GM12878 (cell line): ENCODE results near the gene SLC37A1. TPM values are rescaled to one million over a fixed set of nuclear protein-coding genes. Genes with fewer than 3 reads are reported as not detected.

ENCODE experiments used
- CBX3 ChIP-seq: fragments of 200-600 bp; sonication (generic); IDR thresholded peaks from 2 replicates; pipeline ENCODE4 v1.6.1; 2016; ENCODE audit warnings: low read depth, borderline replicate concordance
- DPF2 ChIP-seq: fragments of 450-650 bp; IDR thresholded peaks from 2 replicates; pipeline ENCODE4 v1.6.1; 2017; ENCODE audit warnings: mild to moderate bottlenecking
- FOXK2 ChIP-seq: fragments of 450-650 bp; IDR thresholded peaks from 2 replicates; pipeline ENCODE4 v1.6.1; 2017; ENCODE audit warnings: mild to moderate bottlenecking, moderate library complexity
- IKZF1 ChIP-seq: fragments of 450-650 bp; conservative IDR thresholded peaks from 2 replicates; pipeline ENCODE4 v1.6.1; 2017; ENCODE audit warnings: antibody characterized with exemption, mild to moderate bottlenecking
- MYC ChIP-seq: IDR thresholded peaks from 2 replicates; pipeline ENCODE4 v1.6.1; 2011; ENCODE audit warnings: mild to moderate bottlenecking, low read length, moderate library complexity, inconsistent platforms; ENCODE audit not compliant: insufficient read depth, insufficient replicate concordance, insufficient read length, severe bottlenecking
- NBN ChIP-seq: fragments of 450-650 bp; IDR thresholded peaks from 2 replicates; pipeline ENCODE4 v1.6.1; 2016
- NFIC ChIP-seq: IDR thresholded peaks from 2 replicates; pipeline ENCODE4 v1.6.1; 2012; ENCODE audit warnings: low read depth, mild to moderate bottlenecking, inconsistent platforms, low read length, moderate library complexity
- NFYB ChIP-seq: IDR thresholded peaks from 2 replicates; pipeline ENCODE4 v1.6.1; 2011; ENCODE audit warnings: low read depth, mild to moderate bottlenecking, low read length, improper control_type of control experiment, moderate library complexity; ENCODE audit not compliant: insufficient read depth
- RB1 ChIP-seq: fragments of 450-650 bp; formaldehyde crosslinking; IDR thresholded peaks from 2 replicates; pipeline ENCODE4 v1.6.1; 2017; ENCODE audit warnings: mild to moderate bottlenecking, borderline replicate concordance
- RELA ChIP-seq: fragments of 450-650 bp; IDR thresholded peaks from 2 replicates; pipeline ENCODE4 v1.8.0; 2014; ENCODE audit warnings: borderline replicate concordance; ENCODE audit not compliant: partially characterized antibody
- SIN3A ChIP-seq: IDR thresholded peaks from 2 replicates; pipeline ENCODE4 v1.6.1; 2012; ENCODE audit warnings: low read depth, low read length, improper control_type of control experiment
- ZSCAN29 ChIP-seq: fragments of 450-650 bp; IDR thresholded peaks from 2 replicates; pipeline ENCODE4 v1.6.1; 2017; ENCODE audit warnings: mild to moderate bottlenecking, moderate library complexity
- polyA plus RNA-seq, 11 experiments: library from polyadenylated mRNA; depleted of rRNA in 4 of 11; unstranded in 6 of 11; stranded (reverse) in 5 of 11; fragments of >200 nt; fragmentation: Nextera tagmentation in 4 of 11; fragmentation: Illumina TruSeq in 1 of 11; extraction: Ambion mirVana in 4 of 11; extraction: Trizol in 1 of 11; gene quantifications; 1 replicate in 1 of 11; 2 replicates in 10 of 11; pipeline versions ENCODE4 v1.2.1 to v1.2.3, GENCODE V29; 2011 to 2016; ENCODE audit warnings: inconsistent platforms in 2 of 11, missing spikeins in 2 of 11, low read depth in 1 of 11
- total RNA-seq, 4 experiments: library from RNA; depleted of rRNA in 3 of 4; stranded (reverse); fragments of >200 nt in 3 of 4; fragmentation: Illumina TruSeq in 1 of 4; extraction: Trizol in 1 of 4; gene quantifications; 2 replicates each; pipeline versions ENCODE4 v1.2.1 to v1.2.3, GENCODE V29; 2013 to 2021
- TF ChIP-seq, protein P1 (sequence below): IDR thresholded peaks from 2 replicates; pipeline ENCODE4 v1.6.1; 2012; ENCODE audit warnings: low read depth, low read length, improper control_type of control experiment
- TF ChIP-seq, protein P2 (sequence below): IDR thresholded peaks from 2 replicates; pipeline ENCODE4 v1.6.1; 2012; ENCODE audit warnings: improper control_type of control experiment, low read depth, low read length; ENCODE audit not compliant: insufficient replicate concordance
- TF ChIP-seq, protein P3 (sequence below): IDR thresholded peaks from 2 replicates; pipeline ENCODE4 v1.6.1; 2012; ENCODE audit warnings: low read length, inconsistent platforms
- TF ChIP-seq, protein P4 (sequence below): IDR thresholded peaks from 2 replicates; pipeline ENCODE4 v1.6.1; 2011; ENCODE audit warnings: mild to moderate bottlenecking, low read depth, low read length, moderate library complexity; ENCODE audit not compliant: insufficient replicate concordance
- TF ChIP-seq, protein P5 (sequence below): IDR thresholded peaks from 2 replicates; pipeline ENCODE4 v1.6.1; 2012; ENCODE audit warnings: low read depth, low read length, improper control_type of control experiment
- TF ChIP-seq, protein P6 (sequence below): fragments of 450-650 bp; IDR thresholded peaks from 2 replicates; pipeline ENCODE4 v1.6.1; 2014; ENCODE audit warnings: mild to moderate bottlenecking

SLC37A1 gene
- total and polyA plus RNA-seq, 10 of the 15 experiments (the other 5 are each of a cell fraction or from before 2014, with no cell fraction given), result 1.1 to 35.5 (median 24.4) TPM

DNA sequence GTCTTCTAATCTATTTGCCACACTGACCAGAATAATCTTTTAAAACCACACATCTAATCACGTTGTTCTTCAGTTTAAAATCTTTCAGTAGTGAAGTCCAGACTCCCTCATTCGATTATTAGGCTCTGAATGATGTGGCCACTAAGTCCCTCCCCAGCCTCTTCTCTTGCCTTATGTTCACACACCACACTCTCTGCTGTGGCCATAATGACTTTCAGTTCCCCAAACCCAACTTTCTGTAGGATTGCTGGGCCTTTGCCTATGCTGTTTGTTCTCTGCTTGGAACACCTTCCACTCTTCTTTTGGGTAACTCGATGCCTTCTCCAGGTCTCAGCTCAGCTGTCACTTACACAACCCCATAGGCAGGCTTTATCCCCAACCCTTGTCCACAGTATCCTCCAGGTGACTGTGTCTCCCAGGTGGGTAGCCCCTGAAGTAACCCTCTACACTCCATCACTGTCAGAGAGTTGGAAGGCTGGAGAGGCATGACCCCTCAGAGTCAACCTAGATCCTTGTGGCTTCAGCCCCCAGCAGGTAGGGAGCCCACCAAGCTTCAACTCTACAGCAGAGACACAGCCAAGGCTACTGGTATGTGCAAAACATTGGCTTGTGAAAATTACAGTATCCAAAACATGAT lies 8.4 kb upstream of the SLC37A1 start (continued):
- TF ChIP-seq, protein P1, sequence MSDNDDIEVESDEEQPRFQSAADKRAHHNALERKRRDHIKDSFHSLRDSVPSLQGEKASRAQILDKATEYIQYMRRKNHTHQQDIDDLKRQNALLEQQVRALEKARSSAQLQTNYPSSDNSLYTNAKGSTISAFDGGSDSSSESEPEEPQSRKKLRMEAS, result no peak
- TF ChIP-seq FOXK2 (no peak), CBX3 (no peak), SIN3A (no peak), RELA (no peak), RB1 (no peak), NBN (peak; percentile 86), DPF2 (peak; percentile 95), ZSCAN29 (no peak), NFIC (peak; percentile 65; the same call in 1 of the 2 replicates), MYC (no peak), NFYB (no peak), IKZF1 (peak; percentile 80)
- TF ChIP-seq, protein P2, sequence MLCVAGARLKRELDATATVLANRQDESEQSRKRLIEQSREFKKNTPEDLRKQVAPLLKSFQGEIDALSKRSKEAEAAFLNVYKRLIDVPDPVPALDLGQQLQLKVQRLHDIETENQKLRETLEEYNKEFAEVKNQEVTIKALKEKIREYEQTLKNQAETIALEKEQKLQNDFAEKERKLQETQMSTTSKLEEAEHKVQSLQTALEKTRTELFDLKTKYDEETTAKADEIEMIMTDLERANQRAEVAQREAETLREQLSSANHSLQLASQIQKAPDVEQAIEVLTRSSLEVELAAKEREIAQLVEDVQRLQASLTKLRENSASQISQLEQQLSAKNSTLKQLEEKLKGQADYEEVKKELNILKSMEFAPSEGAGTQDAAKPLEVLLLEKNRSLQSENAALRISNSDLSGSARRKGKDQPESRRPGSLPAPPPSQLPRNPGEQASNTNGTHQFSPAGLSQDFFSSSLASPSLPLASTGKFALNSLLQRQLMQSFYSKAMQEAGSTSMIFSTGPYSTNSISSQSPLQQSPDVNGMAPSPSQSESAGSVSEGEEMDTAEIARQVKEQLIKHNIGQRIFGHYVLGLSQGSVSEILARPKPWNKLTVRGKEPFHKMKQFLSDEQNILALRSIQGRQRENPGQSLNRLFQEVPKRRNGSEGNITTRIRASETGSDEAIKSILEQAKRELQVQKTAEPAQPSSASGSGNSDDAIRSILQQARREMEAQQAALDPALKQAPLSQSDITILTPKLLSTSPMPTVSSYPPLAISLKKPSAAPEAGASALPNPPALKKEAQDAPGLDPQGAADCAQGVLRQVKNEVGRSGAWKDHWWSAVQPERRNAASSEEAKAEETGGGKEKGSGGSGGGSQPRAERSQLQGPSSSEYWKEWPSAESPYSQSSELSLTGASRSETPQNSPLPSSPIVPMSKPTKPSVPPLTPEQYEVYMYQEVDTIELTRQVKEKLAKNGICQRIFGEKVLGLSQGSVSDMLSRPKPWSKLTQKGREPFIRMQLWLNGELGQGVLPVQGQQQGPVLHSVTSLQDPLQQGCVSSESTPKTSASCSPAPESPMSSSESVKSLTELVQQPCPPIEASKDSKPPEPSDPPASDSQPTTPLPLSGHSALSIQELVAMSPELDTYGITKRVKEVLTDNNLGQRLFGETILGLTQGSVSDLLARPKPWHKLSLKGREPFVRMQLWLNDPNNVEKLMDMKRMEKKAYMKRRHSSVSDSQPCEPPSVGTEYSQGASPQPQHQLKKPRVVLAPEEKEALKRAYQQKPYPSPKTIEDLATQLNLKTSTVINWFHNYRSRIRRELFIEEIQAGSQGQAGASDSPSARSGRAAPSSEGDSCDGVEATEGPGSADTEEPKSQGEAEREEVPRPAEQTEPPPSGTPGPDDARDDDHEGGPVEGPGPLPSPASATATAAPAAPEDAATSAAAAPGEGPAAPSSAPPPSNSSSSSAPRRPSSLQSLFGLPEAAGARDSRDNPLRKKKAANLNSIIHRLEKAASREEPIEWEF, result no peak
- TF ChIP-seq, protein P3, sequence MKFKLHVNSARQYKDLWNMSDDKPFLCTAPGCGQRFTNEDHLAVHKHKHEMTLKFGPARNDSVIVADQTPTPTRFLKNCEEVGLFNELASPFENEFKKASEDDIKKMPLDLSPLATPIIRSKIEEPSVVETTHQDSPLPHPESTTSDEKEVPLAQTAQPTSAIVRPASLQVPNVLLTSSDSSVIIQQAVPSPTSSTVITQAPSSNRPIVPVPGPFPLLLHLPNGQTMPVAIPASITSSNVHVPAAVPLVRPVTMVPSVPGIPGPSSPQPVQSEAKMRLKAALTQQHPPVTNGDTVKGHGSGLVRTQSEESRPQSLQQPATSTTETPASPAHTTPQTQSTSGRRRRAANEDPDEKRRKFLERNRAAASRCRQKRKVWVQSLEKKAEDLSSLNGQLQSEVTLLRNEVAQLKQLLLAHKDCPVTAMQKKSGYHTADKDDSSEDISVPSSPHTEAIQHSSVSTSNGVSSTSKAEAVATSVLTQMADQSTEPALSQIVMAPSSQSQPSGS, result peak; percentile 52; the same call in 1 of the 2 replicates
- TF ChIP-seq, protein P4, sequence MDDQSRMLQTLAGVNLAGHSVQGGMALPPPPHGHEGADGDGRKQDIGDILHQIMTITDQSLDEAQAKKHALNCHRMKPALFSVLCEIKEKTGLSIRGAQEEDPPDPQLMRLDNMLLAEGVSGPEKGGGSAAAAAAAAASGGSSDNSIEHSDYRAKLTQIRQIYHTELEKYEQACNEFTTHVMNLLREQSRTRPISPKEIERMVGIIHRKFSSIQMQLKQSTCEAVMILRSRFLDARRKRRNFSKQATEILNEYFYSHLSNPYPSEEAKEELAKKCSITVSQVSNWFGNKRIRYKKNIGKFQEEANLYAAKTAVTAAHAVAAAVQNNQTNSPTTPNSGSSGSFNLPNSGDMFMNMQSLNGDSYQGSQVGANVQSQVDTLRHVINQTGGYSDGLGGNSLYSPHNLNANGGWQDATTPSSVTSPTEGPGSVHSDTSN, result no peak
- TF ChIP-seq, protein P5, sequence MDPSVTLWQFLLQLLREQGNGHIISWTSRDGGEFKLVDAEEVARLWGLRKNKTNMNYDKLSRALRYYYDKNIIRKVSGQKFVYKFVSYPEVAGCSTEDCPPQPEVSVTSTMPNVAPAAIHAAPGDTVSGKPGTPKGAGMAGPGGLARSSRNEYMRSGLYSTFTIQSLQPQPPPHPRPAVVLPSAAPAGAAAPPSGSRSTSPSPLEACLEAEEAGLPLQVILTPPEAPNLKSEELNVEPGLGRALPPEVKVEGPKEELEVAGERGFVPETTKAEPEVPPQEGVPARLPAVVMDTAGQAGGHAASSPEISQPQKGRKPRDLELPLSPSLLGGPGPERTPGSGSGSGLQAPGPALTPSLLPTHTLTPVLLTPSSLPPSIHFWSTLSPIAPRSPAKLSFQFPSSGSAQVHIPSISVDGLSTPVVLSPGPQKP, result no peak
- TF ChIP-seq, protein P6, sequence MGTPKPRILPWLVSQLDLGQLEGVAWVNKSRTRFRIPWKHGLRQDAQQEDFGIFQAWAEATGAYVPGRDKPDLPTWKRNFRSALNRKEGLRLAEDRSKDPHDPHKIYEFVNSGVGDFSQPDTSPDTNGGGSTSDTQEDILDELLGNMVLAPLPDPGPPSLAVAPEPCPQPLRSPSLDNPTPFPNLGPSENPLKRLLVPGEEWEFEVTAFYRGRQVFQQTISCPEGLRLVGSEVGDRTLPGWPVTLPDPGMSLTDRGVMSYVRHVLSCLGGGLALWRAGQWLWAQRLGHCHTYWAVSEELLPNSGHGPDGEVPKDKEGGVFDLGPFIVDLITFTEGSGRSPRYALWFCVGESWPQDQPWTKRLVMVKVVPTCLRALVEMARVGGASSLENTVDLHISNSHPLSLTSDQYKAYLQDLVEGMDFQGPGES, result no peak
